Ascending aorta (tissue), 2 donors: ENCODE measurements around the gene RAD51B. TPM values are rescaled to one million over a fixed set of nuclear protein-coding genes. Genes with fewer than 3 reads are reported as not detected.

Experiments
- DNase-seq, 2 donors: peaks; one replicate each; pipeline ENCODE4 v3.0.0-alpha.2; 2019; ENCODE audit warnings: low spot score in 2 of 2
- H3K27ac ChIP-seq, 2 donors: fragments of 200-600 bp; sonication (generic); one replicate each; pipeline ENCODE4 v1.5.1; 2016 to 2017; ENCODE audit warnings: mild to moderate bottlenecking in 1 of 2
- H3K27me3 ChIP-seq: fragments of 200-600 bp; sonication (generic); one replicate; pipeline ENCODE4 v1.5.1; 2017
- H3K36me3 ChIP-seq, 2 donors: fragments of 200-600 bp; sonication (generic); one replicate each; pipeline ENCODE4 v1.5.1; 2016
- H3K4me1 ChIP-seq, 2 donors: fragments of 200-600 bp; sonication (generic); one replicate each; pipeline ENCODE4 v1.5.1; 2016 to 2017; ENCODE audit warnings: mild to moderate bottlenecking in 1 of 2
- H3K4me3 ChIP-seq, 2 donors: fragments of 200-600 bp; sonication (generic); one replicate each; pipeline ENCODE4 v1.5.1; 2016 to 2017; ENCODE audit warnings: mild to moderate bottlenecking in 1 of 2
- H3K9me3 ChIP-seq, 2 donors: fragments of 200-600 bp; sonication (generic); one replicate each; pipeline ENCODE4 v1.5.1; 2016
- CTCF ChIP-seq, 3 experiments: fragments of 200-600 bp in 2 of 3; fragments of 450-650 bp in 1 of 3; sonication (generic) in 2 of 3; IDR thresholded peaks; one replicate each; pipeline ENCODE4 v1.5.1; 2016 to 2019; ENCODE audit warnings: antibody characterized with exemption in 3 of 3, mild to moderate bottlenecking in 1 of 3, moderate library complexity in 1 of 3
- intact Hi-C: fragments of 100-400 bp; cut with DNase I; formaldehyde crosslinking; loops from one replicate; pipeline ENCODE4 v1.15.1; 2023
- total RNA-seq: library from RNA; depleted of rRNA; stranded (reverse); fragments of >200 nt; gene quantifications from one replicate; pipeline ENCODE4 v1.1.0, GENCODE V29; 2016

RAD51B gene
- total RNA-seq, 1 donor from 2014 or later = not detected

GRCh38 chr14:68401855-68402254 lies 582.3 kb downstream of the RAD51B start:
- peaks cover 15 to 48% of the 10 kb centered on the region in 2 donors for H3K4me1 ChIP-seq
- DNase-seq = no peak
- intact Hi-C loops = no loop called here
- no peaks in the 10 kb centered on the region for H3K36me3 ChIP-seq
- no peak for TF ChIP-seq CTCF (IDR thresholded peaks at IDR 0.05)
- H3K27me3 ChIP-seq = no peaks in the 10 kb centered on the region
- peak overlapping the region; percentile 43 to 55 for H3K27ac ChIP-seq
- H3K4me3 ChIP-seq = no peak overlapping the region
- H3K9me3 ChIP-seq = no peaks in the 10 kb centered on the region

GRCh38 chr14:68402525-68403101 lies 583.0 kb downstream of the RAD51B start:
- Histone ChIP-seq H3K27me3 (no peaks in the 10 kb centered on the region), H3K9me3 (no peaks in the 10 kb centered on the region), H3K36me3 (no peaks in the 10 kb centered on the region), H3K4me3 (no peak overlapping the region), H3K4me1 (peaks cover 13 to 41% of the 10 kb centered on the region in 2 donors), H3K27ac (peak overlapping the region; percentile 43 to 55)
- no peak for DNase-seq
- intact Hi-C loops = no loop called here
- TF ChIP-seq CTCF (IDR thresholded peaks at IDR 0.05) = no peak

GRCh38 chr14:68403191-68404145 lies 583.9 kb downstream of the RAD51B start:
- peak overlapping the region; percentile 43 to 55 for H3K27ac ChIP-seq
- no peak for DNase-seq

GRCh38 chr14:68404146-68404527 lies 584.6 kb downstream of the RAD51B start:
- DNase-seq = no peak
- Histone ChIP-seq H3K4me1 (peaks cover 9 to 36% of the 10 kb centered on the region in 2 donors), H3K27me3 (no peaks in the 10 kb centered on the region), H3K27ac (no peak overlapping the region), H3K9me3 (no peaks in the 10 kb centered on the region), H3K36me3 (no peaks in the 10 kb centered on the region), H3K4me3 (no peak overlapping the region)
- intact Hi-C loops = no loop called here
- TF ChIP-seq CTCF (IDR thresholded peaks at IDR 0.05) = no peak

More at GRCh38 chr14:68403191-68404145, 583.9 kb downstream of the RAD51B start:
- H3K9me3 ChIP-seq = no peaks in the 10 kb centered on the region
- intact Hi-C loops = no loop called here
- TF ChIP-seq CTCF (IDR thresholded peaks at IDR 0.05) = no peak
- no peaks in the 10 kb centered on the region for H3K27me3 ChIP-seq
- H3K4me3 ChIP-seq = no peak overlapping the region
- H3K36me3 ChIP-seq = no peaks in the 10 kb centered on the region
- H3K4me1 ChIP-seq = peaks cover 9 to 36% of the 10 kb centered on the region in 2 donors

- Histone ChIP-seq H3K9me3 (no peaks in the 10 kb centered on the region), H3K27ac (no peak overlapping the region), H3K36me3 (no peaks in the 10 kb centered on the region), H3K27me3 (no peaks in the 10 kb centered on the region), H3K4me3 (no peak overlapping the region), H3K4me1 (peaks cover 9 to 36% of the 10 kb centered on the region in 2 donors)
- intact Hi-C loops = no loop called here
- DNase-seq = no peak
- no peak for TF ChIP-seq CTCF (IDR thresholded peaks at IDR 0.05)
Observed at GRCh38 chr14:68404652-68405183, 585.1 kb downstream of the RAD51B start.
